PC-9 (cell line): Measurements from ENCODE around the gene APBA1.

Experiments used
- CTCF ChIP-seq: fragments of 200-600 bp; sonication (generic); conservative IDR thresholded peaks from 2 replicates; pipeline ENCODE4 v1.6.1; 2017; ENCODE audit warnings: mixed run types, antibody characterized with exemption, mild to moderate bottlenecking, moderate library complexity
- EZH2 ChIP-seq: fragments of 200-600 bp; sonication (generic); IDR thresholded peaks from 2 replicates; pipeline ENCODE4 v1.8.0; 2017; ENCODE audit warnings: antibody characterized with exemption, low read depth

- TF ChIP-seq CTCF (no peak), EZH2 (no peak)
Observed at GRCh38 chr9:69579760-69580581, 92.2 kb downstream of the APBA1 start.
